Epithelial cell of umbilical artery (primary cell): Measurements from ENCODE around the gene RCC2. TPM values are rescaled to one million over a fixed set of nuclear protein-coding genes. Genes with fewer than 3 reads are reported as not detected.

Experiments used
- total RNA-seq: library from RNA; depleted of rRNA; stranded (reverse); fragments of >200 nt; gene quantifications from 2 replicates; pipeline ENCODE4 v1.2.3, GENCODE V29; 2014

Gene RCC2
- total RNA-seq = 94.2 and 172 TPM in 2 replicates

GRCh38 chr1:17439250-17440073 lies at the start of gene RCC2:
RCC2 (minus strand) TSS chr1:17439677; CDS start chr1:17438514, 1,163 bp downstream.

DNA sequence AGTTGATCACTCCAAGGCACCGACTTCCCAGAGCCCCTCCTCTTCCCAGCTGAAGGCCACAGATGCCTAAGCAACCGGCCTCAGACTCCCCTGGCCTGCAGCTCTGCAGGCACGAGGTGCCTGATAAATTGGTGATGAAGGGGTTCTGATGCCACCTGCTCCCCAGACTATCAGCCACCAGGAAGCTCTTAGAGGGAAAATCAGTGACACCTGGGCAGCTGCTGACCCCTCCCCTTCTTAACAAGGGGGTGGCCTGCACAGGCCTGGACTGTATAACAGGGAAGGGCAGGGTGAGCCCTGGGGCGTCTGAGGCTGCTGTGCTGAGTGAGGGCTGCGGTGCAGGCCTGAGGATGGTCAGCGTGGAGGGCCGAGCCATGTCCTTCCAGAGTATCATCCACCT lies 67.6 kb downstream of the RCC2 start, which contains the start of gene PADI6:
PADI6 (plus strand) TSS at position 301 of the 400 bp plus-strand sequence; CDS start at position 351, 50 bp downstream.

Other genes starting within 250 kb of the RCC2 start
- gene PADI1, start 234.5 kb downstream of the RCC2 start, total RNA-seq = not detected in 2 replicates
- gene PADI3, start 190.6 kb downstream of the RCC2 start, total RNA-seq = not detected in 2 replicates
- gene PADI4, start 131.5 kb downstream of the RCC2 start, total RNA-seq = not detected in 2 replicates
- not detected in 2 replicates for gene PADI6, start 67.5 kb downstream of the RCC2 start, total RNA-seq
- gene ARHGEF10L, start 100.0 kb upstream of the RCC2 start, total RNA-seq = 5.6 and 5.8 TPM in 2 replicates